B cell (primary cell): ENCODE measurements around the gene CHD9NB. TPM values are rescaled to one million over a fixed set of nuclear protein-coding genes. Genes with fewer than 3 reads are reported as not detected.

Source experiments
- ATAC-seq: fragments of 200-7000 bp; cut with Tn5 transposase; one replicate; pipeline ENCODE4 v1.10.0; 2021; ENCODE audit warnings: low read depth, mild to moderate bottlenecking, moderate number of reproducible peaks, moderate library complexity
- CTCF ChIA-PET: fragments of 350-600 bp; sonication (Branson Sonifier 250); formaldehyde crosslinking; loops from one replicate; lab custom pipeline; 2021; ENCODE audit warnings: antibody characterized with exemption, inconsistent platforms; lab: Charles Lee
- POLR2A ChIA-PET: fragments of 350-600 bp; sonication (Branson Sonifier 250); formaldehyde crosslinking; loops from one replicate; lab custom pipeline; 2021; ENCODE audit warnings: antibody characterized with exemption; lab: Charles Lee
- DNase-seq: peaks from one replicate; pipeline ENCODE4 v3.0.0; 2013
- H2AFZ ChIP-seq: 2 replicates; pipeline ENCODE4 v1.6.1; 2012; ENCODE audit warnings: mild to moderate bottlenecking, low read depth, low read length; ENCODE audit not compliant: insufficient read depth, poor library complexity, severe bottlenecking
- H3K27ac ChIP-seq, 2 donors: 1 replicate in 1 of 2; 2 replicates in 1 of 2; pipeline ENCODE4 v1.5.1; 2012 to 2013; ENCODE audit warnings: low read length in 2 of 2, mild to moderate bottlenecking in 2 of 2, moderate library complexity in 1 of 2
- H3K27me3 ChIP-seq, 4 experiments: fragments of 200-600 bp in 1 of 4; sonication (generic) in 1 of 4; replicated peaks in 1 of 4; 1 replicate in 2 of 4; 2 replicates in 2 of 4; pipeline versions ENCODE4 v1.6.1 to v1.7.0; 2013 to 2016; ENCODE audit warnings: low read length in 3 of 4, mild to moderate bottlenecking in 2 of 4, mixed read lengths in 1 of 4, moderate library complexity in 1 of 4; ENCODE audit not compliant: insufficient read depth in 4 of 4, control insufficient read depth in 3 of 4; ENCODE audit errors: control extremely low read depth in 1 of 4
- H3K36me3 ChIP-seq, 2 experiments: replicated peaks in 1 of 2; 1 replicate in 1 of 2; 2 replicates in 1 of 2; pipeline versions ENCODE4 v1.6.1 to v1.7.1; 2013; ENCODE audit warnings: low read length in 1 of 2; ENCODE audit not compliant: insufficient read depth in 2 of 2, control insufficient read depth in 1 of 2; ENCODE audit errors: control extremely low read depth in 1 of 2, extremely low read depth in 1 of 2
- H3K4me1 ChIP-seq, 2 donors: fragments of 200-600 bp in 1 of 2; sonication (generic) in 1 of 2; 1 replicate in 1 of 2; 2 replicates in 1 of 2; pipeline versions ENCODE4 v1.5.1 to v1.6.1; 2013 to 2017; ENCODE audit warnings: low read length in 2 of 2; ENCODE audit not compliant: control insufficient read depth in 2 of 2, insufficient read depth in 2 of 2
- H3K4me2 ChIP-seq: replicated peaks from 2 replicates; pipeline ENCODE3; 2012; ENCODE audit warnings: mild to moderate bottlenecking, low read depth, low read length; ENCODE audit not compliant: poor library complexity, severe bottlenecking
- H3K4me3 ChIP-seq, 5 experiments: fragments of 200-600 bp in 1 of 5; sonication (generic) in 1 of 5; 1 replicate in 3 of 5; 2 replicates in 2 of 5; pipeline versions ENCODE4 v1.5.1 to v1.7.0; 2011 to 2016; ENCODE audit warnings: low read length in 4 of 5, mild to moderate bottlenecking in 4 of 5, low read depth in 2 of 5, control low read depth in 1 of 5, moderate library complexity in 1 of 5; ENCODE audit not compliant: insufficient read depth in 1 of 5; ENCODE audit errors: control extremely low read depth in 1 of 5, extremely low read depth in 1 of 5
- H3K79me2 ChIP-seq: fragments of 200-600 bp; sonication (generic); one replicate; pipeline ENCODE4 v1.6.0; 2016; ENCODE audit warnings: low read length; ENCODE audit not compliant: control insufficient read depth, insufficient read depth
- H3K9ac ChIP-seq: fragments of 200-600 bp; sonication (generic); 2 replicates; pipeline ENCODE4 v1.6.1; 2017; ENCODE audit warnings: mild to moderate bottlenecking, low read length, moderate library complexity
- H3K9me3 ChIP-seq, 3 donors: one replicate each; pipeline versions ENCODE4 v1.6.1 to v1.7.1; 2013; ENCODE audit warnings: low read length in 2 of 3; ENCODE audit not compliant: control insufficient read depth in 2 of 3, insufficient read depth in 1 of 3; ENCODE audit errors: control extremely low read depth in 1 of 3
- H4K20me1 ChIP-seq: 2 replicates; pipeline ENCODE4 v1.6.0; 2012; ENCODE audit warnings: mild to moderate bottlenecking, low read length; ENCODE audit not compliant: insufficient read depth, control insufficient read depth, poor library complexity, severe bottlenecking
- H3K27ac Mint-ChIP-seq: one replicate; pipeline ENCODE4 v1.8.0; 2021; ENCODE audit warnings: mixed read lengths
- H3K27me3 Mint-ChIP-seq: one replicate; pipeline ENCODE4 v1.8.0; 2021; ENCODE audit warnings: mixed read lengths
- H3K4me1 Mint-ChIP-seq: one replicate; pipeline ENCODE4 v1.8.0; 2021; ENCODE audit warnings: mixed read lengths
- H3K4me3 Mint-ChIP-seq: one replicate; pipeline ENCODE4 v1.8.0; 2021; ENCODE audit warnings: mixed read lengths
- H3K9me3 Mint-ChIP-seq: one replicate; pipeline ENCODE4 v1.8.0; 2022; ENCODE audit warnings: mixed read lengths; ENCODE audit not compliant: insufficient read depth
- EZH2 ChIP-seq: IDR thresholded peaks from 2 replicates; pipeline ENCODE4 v1.6.1; 2012; ENCODE audit warnings: borderline replicate concordance, low read depth, mild to moderate bottlenecking, moderate library complexity, low read length; ENCODE audit not compliant: insufficient read depth, poor library complexity, severe bottlenecking
- WGBS: methylation state at CpG from one replicate; pipeline ENCODE4 v1.1.5; 2013; ENCODE audit warnings: missing lambda C conversion rate; ENCODE audit not compliant: insufficient coverage; 5-methylcytosine and 5-hydroxymethylcytosine counted together
- intact Hi-C: fragments of 100-400 bp; cut with micrococcal nuclease; formaldehyde crosslinking; loops from one replicate; pipeline ENCODE4 v1.10.0; 2022
- polyA plus RNA-seq: library from polyadenylated mRNA; depleted of rRNA; stranded (reverse); fragments of >200 nt; gene quantifications from 2 replicates; pipeline ENCODE4 v1.2.3, GENCODE V29; 2012
- total RNA-seq, 2 donors: library from RNA; stranded (reverse); fragments of 120-200 nt in 1 of 2; gene quantifications; 1 replicate in 1 of 2; 2 replicates in 1 of 2; pipeline versions ENCODE4 v1.2.3 to v1.2.4, GENCODE V29; 2013 to 2022
- TF ChIP-seq, protein P1 (sequence below): fragments of 200-600 bp; IDR thresholded peaks from one replicate; pipeline ENCODE4 v1.8.0; 2022; ENCODE audit warnings: antibody characterized with exemption, mild to moderate bottlenecking

CHD9NB gene
- total and polyA plus RNA-seq, 2 donors (not counting 1 experiment from before 2014, with no cell fraction given) = not detected

DNA sequence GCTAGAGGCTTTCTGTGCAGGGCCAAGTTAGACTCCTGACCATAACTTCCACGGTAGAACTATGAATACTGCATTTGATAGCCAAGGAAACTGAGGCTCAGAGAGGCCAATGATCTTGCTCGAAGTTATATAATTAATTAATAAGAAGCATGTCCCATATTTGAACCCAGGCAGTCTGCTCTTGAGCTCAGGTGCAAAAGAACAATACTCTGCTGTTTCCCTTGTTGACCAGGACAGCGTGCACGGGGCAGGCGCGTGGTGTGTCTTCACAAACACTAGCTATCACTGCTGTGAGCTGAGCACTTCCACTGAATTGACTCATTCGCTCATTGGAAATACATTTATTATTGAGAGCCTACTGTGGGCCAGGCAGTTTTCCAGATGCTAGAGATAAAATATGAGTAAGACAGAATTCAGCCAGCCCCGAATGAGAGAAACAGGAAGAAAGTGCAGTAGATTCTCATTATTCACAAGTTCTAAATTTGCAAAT, 3.7 kb upstream of the CHD9NB start:
- 89% methylated on average over 5 of the region's 8 CpGs for WGBS
- POLR2A ChIA-PET = no interaction called here
- TF ChIP-seq, protein P1, sequence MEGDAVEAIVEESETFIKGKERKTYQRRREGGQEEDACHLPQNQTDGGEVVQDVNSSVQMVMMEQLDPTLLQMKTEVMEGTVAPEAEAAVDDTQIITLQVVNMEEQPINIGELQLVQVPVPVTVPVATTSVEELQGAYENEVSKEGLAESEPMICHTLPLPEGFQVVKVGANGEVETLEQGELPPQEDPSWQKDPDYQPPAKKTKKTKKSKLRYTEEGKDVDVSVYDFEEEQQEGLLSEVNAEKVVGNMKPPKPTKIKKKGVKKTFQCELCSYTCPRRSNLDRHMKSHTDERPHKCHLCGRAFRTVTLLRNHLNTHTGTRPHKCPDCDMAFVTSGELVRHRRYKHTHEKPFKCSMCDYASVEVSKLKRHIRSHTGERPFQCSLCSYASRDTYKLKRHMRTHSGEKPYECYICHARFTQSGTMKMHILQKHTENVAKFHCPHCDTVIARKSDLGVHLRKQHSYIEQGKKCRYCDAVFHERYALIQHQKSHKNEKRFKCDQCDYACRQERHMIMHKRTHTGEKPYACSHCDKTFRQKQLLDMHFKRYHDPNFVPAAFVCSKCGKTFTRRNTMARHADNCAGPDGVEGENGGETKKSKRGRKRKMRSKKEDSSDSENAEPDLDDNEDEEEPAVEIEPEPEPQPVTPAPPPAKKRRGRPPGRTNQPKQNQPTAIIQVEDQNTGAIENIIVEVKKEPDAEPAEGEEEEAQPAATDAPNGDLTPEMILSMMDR = no peak
- TF ChIP-seq EZH2 = no peak
- CTCF ChIA-PET = interaction anchor here (0.8 to 4.8 kb wide), 15 partner anchors 8 to 163 kb away, joined by 3 to 111 read pairs (median 21); no protein-coding TSS in a partner anchor
- Mint-ChIP-seq H3K4me3 (peak overlapping the region; percentile 98), H3K4me1 (peaks cover 52% of the 10 kb centered on the region), H3K9me3 (no peaks in the 10 kb centered on the region), H3K27ac (peak overlapping the region; percentile 82), H3K27me3 (no peaks in the 10 kb centered on the region)
- no peaks in the 10 kb centered on the region for H3K9me3 ChIP-seq
- no peaks in the 10 kb centered on the region for H3K36me3 ChIP-seq
- DNase-seq (no peak), ATAC-seq (no peak)
- peaks cover 51 to 68% of the 10 kb centered on the region in 2 donors for H3K4me1 ChIP-seq
- H3K4me2 ChIP-seq = peak overlapping the region; percentile 89
- peaks cover 66% of the 10 kb centered on the region for H3K79me2 ChIP-seq
- H4K20me1 ChIP-seq = no peaks in the 10 kb centered on the region
- peak overlapping the region in 2 of 5 experiments; percentile 78 to 83 for H3K4me3 ChIP-seq
- no peak overlapping the region for H3K27ac ChIP-seq
- H3K27me3 ChIP-seq = no peaks in the 10 kb centered on the region
- H2AFZ ChIP-seq = peak overlapping the region; percentile 97
- H3K9ac ChIP-seq = peak overlapping the region; percentile 79
- intact Hi-C loops = no loop called here
